Lower lobe of right lung (tissue), 2 donors: ENCODE results near the gene GALNT2. TPM values are rescaled to one million over a fixed set of nuclear protein-coding genes. Genes with fewer than 3 reads are reported as not detected.

Experiments
- ATAC-seq, 2 donors: fragments of 200-7000 bp; cut with Tn5 transposase; one replicate each; pipeline ENCODE4 v1.9.1; 2020 to 2022; ENCODE audit warnings: mild to moderate bottlenecking in 2 of 2, moderate library complexity in 2 of 2
- DNase-seq: peaks from one replicate; pipeline ENCODE4 v3.0.0-alpha.2; 2020
- H3K27ac ChIP-seq: fragments of 200-600 bp; one replicate; pipeline ENCODE4 v1.8.0; 2022
- H3K27me3 ChIP-seq: fragments of 200-600 bp; one replicate; pipeline ENCODE4 v1.8.0; 2022; ENCODE audit warnings: low read depth
- H3K36me3 ChIP-seq: fragments of 200-600 bp; one replicate; pipeline ENCODE4 v1.8.0; 2022; ENCODE audit warnings: mild to moderate bottlenecking
- H3K4me1 ChIP-seq: fragments of 200-600 bp; one replicate; pipeline ENCODE4 v1.8.0; 2022
- H3K4me3 ChIP-seq: fragments of 200-600 bp; one replicate; pipeline ENCODE4 v1.8.0; 2022; ENCODE audit warnings: mild to moderate bottlenecking
- H3K9me3 ChIP-seq: fragments of 200-600 bp; one replicate; pipeline ENCODE4 v1.8.0; 2022
- intact Hi-C: fragments of 100-400 bp; cut with DNase I; formaldehyde crosslinking; loops from one replicate; pipeline ENCODE4 v1.11.0; 2022
- total RNA-seq: library from RNA; stranded (reverse); fragmentation: NEBNext Ultra II Directional; extraction: Animal tissue kit (Norgen Biotek cat#: 25700); gene quantifications from one replicate; pipeline ENCODE4 v1.2.1, GENCODE V29; 2021
- TF ChIP-seq, protein P1 (sequence below): fragments of 200-600 bp; IDR thresholded peaks from one replicate; pipeline ENCODE4 v1.8.0; 2022; ENCODE audit warnings: antibody characterized with exemption, mild to moderate bottlenecking
- donor health status: DM: no; HTN: yes; CAD: no; lungs with severe emphysema.

Gene GALNT2
- total RNA-seq, 1 donor from 2014 or later = 48.0 TPM

DNA sequence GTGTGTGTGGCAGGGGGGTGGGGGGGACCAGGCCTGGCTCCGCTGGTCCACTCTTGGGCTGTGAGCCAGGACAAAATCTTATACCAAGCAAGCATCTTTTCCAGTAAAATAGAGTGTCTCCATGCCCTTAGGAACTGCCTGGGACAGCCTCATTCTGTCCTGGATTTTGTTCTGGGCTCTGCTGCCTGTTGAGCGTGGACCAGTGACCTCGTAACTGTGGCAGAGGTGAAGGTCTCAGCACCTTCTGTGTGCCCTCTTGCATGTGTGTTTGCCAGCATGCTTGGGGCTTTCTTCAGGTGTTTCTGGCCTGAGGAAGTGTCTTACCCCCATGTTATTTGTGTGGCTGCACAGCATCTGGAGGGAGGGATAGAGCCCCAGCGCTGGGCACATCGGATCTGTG, 45.7 kb downstream of the GALNT2 start:
- H3K9me3 ChIP-seq = no peaks in the 10 kb centered on the region
- peaks cover 28% of the 10 kb centered on the region for H3K4me1 ChIP-seq
- no peak overlapping the region for H3K27ac ChIP-seq
- intact Hi-C loops = no loop called here
- no peaks in the 10 kb centered on the region for H3K36me3 ChIP-seq
- DNase-seq (no peak), ATAC-seq (no peak)
- H3K27me3 ChIP-seq = no peaks in the 10 kb centered on the region
- TF ChIP-seq, protein P1, sequence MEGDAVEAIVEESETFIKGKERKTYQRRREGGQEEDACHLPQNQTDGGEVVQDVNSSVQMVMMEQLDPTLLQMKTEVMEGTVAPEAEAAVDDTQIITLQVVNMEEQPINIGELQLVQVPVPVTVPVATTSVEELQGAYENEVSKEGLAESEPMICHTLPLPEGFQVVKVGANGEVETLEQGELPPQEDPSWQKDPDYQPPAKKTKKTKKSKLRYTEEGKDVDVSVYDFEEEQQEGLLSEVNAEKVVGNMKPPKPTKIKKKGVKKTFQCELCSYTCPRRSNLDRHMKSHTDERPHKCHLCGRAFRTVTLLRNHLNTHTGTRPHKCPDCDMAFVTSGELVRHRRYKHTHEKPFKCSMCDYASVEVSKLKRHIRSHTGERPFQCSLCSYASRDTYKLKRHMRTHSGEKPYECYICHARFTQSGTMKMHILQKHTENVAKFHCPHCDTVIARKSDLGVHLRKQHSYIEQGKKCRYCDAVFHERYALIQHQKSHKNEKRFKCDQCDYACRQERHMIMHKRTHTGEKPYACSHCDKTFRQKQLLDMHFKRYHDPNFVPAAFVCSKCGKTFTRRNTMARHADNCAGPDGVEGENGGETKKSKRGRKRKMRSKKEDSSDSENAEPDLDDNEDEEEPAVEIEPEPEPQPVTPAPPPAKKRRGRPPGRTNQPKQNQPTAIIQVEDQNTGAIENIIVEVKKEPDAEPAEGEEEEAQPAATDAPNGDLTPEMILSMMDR = no peak
- no peak overlapping the region for H3K4me3 ChIP-seq

DNA sequence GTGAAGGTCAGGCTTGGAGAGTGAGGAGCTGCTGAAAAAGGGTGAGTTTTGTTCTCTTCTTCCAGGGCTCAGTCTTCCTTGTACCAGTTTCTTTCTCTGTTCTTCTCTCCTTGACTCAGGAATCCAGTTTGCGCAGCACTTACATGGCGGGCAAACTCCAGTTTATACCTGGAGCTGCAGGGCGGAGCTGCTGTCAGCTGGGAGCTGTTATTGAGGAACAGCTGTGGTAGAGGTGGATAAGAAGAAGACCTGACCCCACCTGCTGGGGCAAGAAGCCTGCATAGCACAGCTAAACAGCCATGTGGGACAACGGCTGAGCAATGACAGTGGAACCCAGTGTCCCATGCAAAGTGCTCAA, 46.2 kb downstream of the GALNT2 start:
- H3K4me1 ChIP-seq = peaks cover 28% of the 10 kb centered on the region
- TF ChIP-seq, protein P1 = no peak
- intact Hi-C loops = no loop called here
- H3K36me3 ChIP-seq = no peaks in the 10 kb centered on the region
- H3K27me3 ChIP-seq = no peaks in the 10 kb centered on the region
- H3K27ac ChIP-seq = peak overlapping the region; percentile 19
- no peak for DNase-seq
- no peak overlapping the region for H3K4me3 ChIP-seq
- ATAC-seq = no peak
- no peaks in the 10 kb centered on the region for H3K9me3 ChIP-seq

DNA sequence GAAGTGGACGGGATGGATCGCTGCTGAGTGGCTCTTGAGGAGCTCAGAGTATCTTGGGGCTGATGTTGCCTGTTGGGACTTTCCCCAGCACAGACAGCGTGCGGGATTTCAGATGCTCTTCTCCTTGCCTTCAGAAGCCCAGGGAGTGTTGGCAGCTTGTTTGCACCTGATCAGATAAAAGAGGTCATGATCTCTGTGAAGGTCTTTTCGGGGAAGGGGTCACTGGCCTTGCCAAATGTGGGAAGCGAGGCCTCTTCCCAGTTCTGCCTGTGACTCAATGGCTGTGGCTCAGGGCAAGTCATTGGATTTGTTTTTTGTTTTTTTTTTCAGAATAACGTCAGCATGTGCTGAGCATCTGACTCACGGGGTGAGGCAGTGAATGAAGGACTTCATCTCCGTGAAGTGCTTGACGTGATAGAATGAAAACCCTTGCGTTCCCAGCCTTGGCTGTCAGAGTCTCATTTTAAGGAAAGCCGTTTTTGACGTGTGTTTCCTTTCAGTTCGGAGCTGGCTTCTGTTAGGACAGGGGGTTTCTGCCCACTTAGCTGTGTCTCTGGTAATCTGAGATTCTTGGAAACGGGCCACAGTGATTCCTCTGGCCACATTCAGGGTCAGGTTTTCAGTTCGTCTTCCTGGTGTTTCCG, 46.7 kb downstream of the GALNT2 start:
- TF ChIP-seq, protein P1 = no peak
- intact Hi-C loops = no loop called here
- H3K27ac ChIP-seq = peak overlapping the region; percentile 19
- no peaks in the 10 kb centered on the region for H3K27me3 ChIP-seq
- DNase-seq = no peak
- H3K36me3 ChIP-seq = no peaks in the 10 kb centered on the region
- H3K4me1 ChIP-seq = peaks cover 28% of the 10 kb centered on the region
- no peaks in the 10 kb centered on the region for H3K9me3 ChIP-seq
- no peak overlapping the region for H3K4me3 ChIP-seq
- ATAC-seq = peak; percentile 60 to 82

DNA sequence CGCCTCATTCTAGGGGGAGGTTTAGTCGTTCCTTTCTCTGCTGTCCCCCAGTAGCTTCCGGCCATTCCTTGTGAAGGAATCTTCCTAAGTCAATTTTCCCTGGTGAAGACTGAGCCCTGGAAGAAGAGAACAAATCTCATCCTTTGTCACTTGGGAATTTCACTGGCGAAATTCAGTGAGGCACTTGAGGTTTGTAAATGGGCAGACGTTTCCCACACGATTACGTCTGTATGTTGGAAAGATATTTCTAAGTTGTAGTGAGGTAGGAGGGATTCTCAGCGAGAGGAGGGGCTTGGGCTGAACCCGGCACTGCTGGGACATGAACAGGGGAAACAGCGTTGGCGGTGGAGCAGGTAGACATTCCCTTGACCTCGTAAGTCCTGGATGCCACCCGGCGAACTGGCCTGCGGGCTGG, 47.2 kb downstream of the GALNT2 start:
- TF ChIP-seq, protein P1 = no peak
- Histone ChIP-seq H3K4me3 (no peak overlapping the region), H3K36me3 (no peaks in the 10 kb centered on the region), H3K9me3 (no peaks in the 10 kb centered on the region), H3K4me1 (peaks cover 28% of the 10 kb centered on the region), H3K27ac (peak overlapping the region; percentile 19), H3K27me3 (no peaks in the 10 kb centered on the region)
- no peak for ATAC-seq
- no peak for DNase-seq
- intact Hi-C loops = no loop called here

DNA sequence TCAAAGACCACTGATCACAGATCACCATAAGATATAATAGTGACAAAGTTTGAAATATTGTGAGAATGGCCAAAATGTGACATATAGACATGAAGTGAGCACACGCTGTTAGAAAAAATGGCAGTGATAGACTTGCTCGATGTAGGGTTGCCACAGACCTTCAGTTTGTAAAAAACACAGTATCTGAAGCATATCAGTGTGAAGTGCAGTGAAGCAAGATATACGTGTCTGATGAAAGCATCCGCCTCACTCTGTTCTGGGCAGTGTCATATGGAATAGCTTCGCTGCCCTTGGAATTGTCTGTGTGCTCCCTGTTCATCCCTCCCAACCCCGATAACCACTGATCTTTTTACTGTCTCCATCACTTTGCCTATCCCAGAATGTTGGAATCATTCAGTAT, 50.7 kb downstream of the GALNT2 start:
- Histone ChIP-seq H3K9me3 (no peaks in the 10 kb centered on the region), H3K36me3 (peaks cover 7% of the 10 kb centered on the region), H3K4me1 (peaks cover 11% of the 10 kb centered on the region), H3K4me3 (no peak overlapping the region), H3K27me3 (no peaks in the 10 kb centered on the region), H3K27ac (no peak overlapping the region)
- TF ChIP-seq, protein P1 = no peak
- ATAC-seq (no peak), DNase-seq (no peak)
- intact Hi-C loops = no loop called here
